Endothelial cell of umbilical vein (primary cell): Measurements from ENCODE around the gene CCSER2. TPM values are rescaled to one million over a fixed set of nuclear protein-coding genes. Genes with fewer than 3 reads are reported as not detected.

ENCODE experiments used
- BruUV-seq: library from RNA; stranded (reverse); fragments of 400-500 nt; replicated peaks from 2 replicates; lab custom pipeline; 2021; lab: Mats Ljungman, UMichigan
- CTCF ChIA-PET: fragments of 300-600, 350-600 bp; sonication (Branson Sonifier 250); formaldehyde crosslinking; loops from one replicate; lab custom pipeline; 2021; ENCODE audit warnings: antibody characterized with exemption, inconsistent platforms; lab: Charles Lee
- POLR2A ChIA-PET: fragments of 300-600, 350-600 bp; sonication (Branson Sonifier 250); formaldehyde crosslinking; loops from one replicate; lab custom pipeline; 2021; ENCODE audit warnings: antibody characterized with exemption, inconsistent platforms; lab: Charles Lee
- DNase-seq: peaks from one replicate; pipeline ENCODE4 v3.0.0-alpha.2; 2011; ENCODE audit warnings: low read depth, low spot score
- FAIRE-seq: peaks from 2 replicates; lab custom pipeline; 2011; peaks lifted over from hg19 to GRCh38; lab: Jason Lieb, UNC
- H2AFZ ChIP-seq: 2 replicates; pipeline ENCODE4 v1.6.0; 2012; ENCODE audit warnings: low read depth, low read length, control low read depth, inconsistent platforms
- H3K27ac ChIP-seq: 2 replicates; pipeline ENCODE4 v1.5.1; 2011; ENCODE audit warnings: low read depth, mild to moderate bottlenecking, control low read depth, low read length, moderate library complexity; ENCODE audit not compliant: insufficient read depth
- H3K27me3 ChIP-seq, 2 experiments: 2 replicates each; pipeline versions ENCODE4 v1.6.0 to v1.6.1; 2011; ENCODE audit warnings: low read length in 2 of 2, mixed read lengths in 1 of 2; ENCODE audit not compliant: control insufficient read depth in 2 of 2, insufficient read depth in 2 of 2
- H3K36me3 ChIP-seq, 2 experiments: 2 replicates in 1 of 2; 3 replicates in 1 of 2; pipeline ENCODE4 v1.5.1; 2011; ENCODE audit warnings: low read length in 2 of 2, mild to moderate bottlenecking in 1 of 2, moderate library complexity in 1 of 2; ENCODE audit not compliant: control insufficient read depth in 2 of 2, insufficient read depth in 2 of 2; ENCODE audit errors: extremely low read depth in 1 of 2
- H3K4me1 ChIP-seq: 3 replicates; pipeline ENCODE4 v1.5.1; 2011; ENCODE audit warnings: mild to moderate bottlenecking, low read length; ENCODE audit not compliant: control insufficient read depth, insufficient read depth; ENCODE audit errors: extremely low read depth
- H3K4me2 ChIP-seq: 2 replicates; pipeline ENCODE4 v1.6.1; 2011; ENCODE audit warnings: low read length, control low read depth, mixed read lengths; ENCODE audit not compliant: insufficient read depth
- H3K4me3 ChIP-seq, 3 experiments: fragments of 200-600 bp in 1 of 3; sonication (generic), shearing (Covaris generic) in 1 of 3; replicated peaks in 1 of 3; 2 replicates each; pipeline ENCODE4 v1.5.1; 2011 to 2016; ENCODE audit warnings: control low read depth in 3 of 3, low read length in 3 of 3, mild to moderate bottlenecking in 2 of 3, inconsistent platforms in 1 of 3, low read depth in 1 of 3, moderate library complexity in 1 of 3; ENCODE audit not compliant: insufficient read depth in 1 of 3
- H3K79me2 ChIP-seq: 2 replicates; pipeline ENCODE4 v1.6.0; 2012; ENCODE audit warnings: low read length, inconsistent platforms; ENCODE audit not compliant: control insufficient read depth, insufficient read depth
- H3K9ac ChIP-seq: replicated peaks from 2 replicates; pipeline ENCODE3; 2011; ENCODE audit warnings: low read length, control low read depth; ENCODE audit not compliant: insufficient read depth; ENCODE audit errors: extremely low read depth
- H3K9me1 ChIP-seq: replicated peaks from 3 replicates; pipeline ENCODE4 v1.6.0; 2011; ENCODE audit warnings: mild to moderate bottlenecking, low read length; ENCODE audit not compliant: control insufficient read depth, insufficient read depth; ENCODE audit errors: extremely low read depth
- H3K9me3 ChIP-seq: replicated peaks from 2 replicates; pipeline ENCODE4 v1.5.1; 2012; ENCODE audit warnings: low read length, inconsistent platforms; ENCODE audit not compliant: control insufficient read depth, insufficient read depth
- H4K20me1 ChIP-seq: replicated peaks from 2 replicates; pipeline ENCODE3; 2011; ENCODE audit warnings: mild to moderate bottlenecking, low read length; ENCODE audit not compliant: control insufficient read depth, insufficient read depth; ENCODE audit errors: extremely low read depth
- EZH2 ChIP-seq: IDR thresholded peaks from 2 replicates; pipeline ENCODE4 v1.6.1; 2012; ENCODE audit warnings: borderline replicate concordance, low read depth, mild to moderate bottlenecking, moderate library complexity, low read length, inconsistent platforms; ENCODE audit not compliant: severe bottlenecking
- JUN ChIP-seq: IDR thresholded peaks from 2 replicates; pipeline ENCODE4 v1.6.1; 2011; ENCODE audit warnings: borderline replicate concordance, low read depth; ENCODE audit not compliant: insufficient read length, insufficient read depth
- MYC ChIP-seq: IDR thresholded peaks from one replicate; pipeline ENCODE4 v1.6.1; 2011; ENCODE audit warnings: mild to moderate bottlenecking, low read depth, low read length
- POLR2A ChIP-seq: IDR thresholded peaks from 2 replicates; pipeline ENCODE4 v1.6.1; 2012; ENCODE audit warnings: low read depth, mild to moderate bottlenecking, control low read depth, low read length
- POLR2AphosphoS5 ChIP-seq: IDR thresholded peaks from 2 replicates; pipeline ENCODE4 v1.6.1; 2012; ENCODE audit warnings: low read depth, mild to moderate bottlenecking, control low read depth, low read length, moderate library complexity; ENCODE audit not compliant: insufficient read depth
- dilution Hi-C: fragments of 300-500 bp; cut with MboI; formaldehyde crosslinking; loops from one replicate; pipeline ENCODE4 v1.15.0; 2019; ENCODE audit warnings: low sequenced_read_pairs; ENCODE audit not compliant: extremely low pct_ligation_motif_present
- intact Hi-C: fragments of 100-400 bp; cut with micrococcal nuclease; formaldehyde crosslinking; loops from one replicate; pipeline ENCODE4 v1.10.0; 2022
- polyA plus RNA-seq, 4 experiments: library from polyadenylated mRNA; depleted of rRNA in 3 of 4; stranded (reverse) in 3 of 4; unstranded in 1 of 4; fragments of >200 nt; gene quantifications; 2 replicates each; pipeline versions ENCODE4 v1.2.1 to v1.2.3, GENCODE V29; 2011 to 2012; ENCODE audit warnings: missing spikeins in 1 of 4
- total RNA-seq: library from RNA; stranded (reverse); gene quantifications from 2 replicates; pipeline ENCODE4 v1.2.3, GENCODE V29; 2021
- TF ChIP-seq, protein P1 (sequence below), 2 donors: IDR thresholded peaks; 1 replicate in 1 of 2; 2 replicates in 1 of 2; pipeline ENCODE4 v1.5.1; 2011; ENCODE audit warnings: low read length in 2 of 2, mild to moderate bottlenecking in 2 of 2, moderate library complexity in 2 of 2, control low read depth in 1 of 2, inconsistent platforms in 1 of 2, low read depth in 1 of 2; ENCODE audit not compliant: insufficient read depth in 1 of 2; ENCODE audit errors: extremely low read depth in 1 of 2

Gene CCSER2
- total and polyA plus RNA-seq, 2 donors (not counting 3 experiments of a cell fraction or from before 2014, with no cell fraction given) = 14.5 to 49.3 TPM

DNA sequence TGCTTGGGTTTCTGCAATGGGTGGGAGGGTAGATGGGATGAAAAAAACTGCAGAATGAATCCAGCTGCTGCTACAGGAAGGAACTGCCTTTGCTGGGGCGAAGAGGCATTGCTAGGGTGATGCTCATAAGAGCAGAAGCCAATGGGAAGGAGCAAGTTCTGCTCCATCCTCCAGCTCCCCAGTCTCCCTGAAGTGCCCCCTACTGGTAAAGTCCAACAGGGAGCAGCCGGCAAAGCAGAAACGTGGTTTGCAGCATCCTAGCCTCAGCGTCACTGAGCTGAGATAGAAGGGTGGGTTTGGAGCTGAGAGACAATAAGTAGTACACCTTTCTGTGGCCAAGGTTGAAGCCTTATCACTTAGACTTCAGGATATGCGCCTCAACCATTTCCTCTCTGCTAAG lies 220.5 kb downstream of the CCSER2 start:
- ChIA-PET CTCF (interaction anchor here (1.2 to 4.9 kb wide), 5 partner anchors 8 to 284 kb away, joined by 4 to 22 read pairs (median 7); no protein-coding TSS in a partner anchor), POLR2A (no interaction called here)
- intact Hi-C loops = no loop called here
- DNase-seq = no peak
- no peaks in the 10 kb centered on the region for H3K36me3 ChIP-seq
- no peak overlapping the region for H3K27ac ChIP-seq
- peaks cover 2 to 4% of the 10 kb centered on the region in 2 experiments for H3K27me3 ChIP-seq
- no peak overlapping the region for H2AFZ ChIP-seq
- no peaks in the 10 kb centered on the region for H3K9me3 ChIP-seq
- H3K9me1 ChIP-seq = no peaks in the 10 kb centered on the region
- TF ChIP-seq POLR2AphosphoS5 = no peak
- no peak for TF ChIP-seq JUN
- TF ChIP-seq EZH2 = no peak
- TF ChIP-seq, protein P1, sequence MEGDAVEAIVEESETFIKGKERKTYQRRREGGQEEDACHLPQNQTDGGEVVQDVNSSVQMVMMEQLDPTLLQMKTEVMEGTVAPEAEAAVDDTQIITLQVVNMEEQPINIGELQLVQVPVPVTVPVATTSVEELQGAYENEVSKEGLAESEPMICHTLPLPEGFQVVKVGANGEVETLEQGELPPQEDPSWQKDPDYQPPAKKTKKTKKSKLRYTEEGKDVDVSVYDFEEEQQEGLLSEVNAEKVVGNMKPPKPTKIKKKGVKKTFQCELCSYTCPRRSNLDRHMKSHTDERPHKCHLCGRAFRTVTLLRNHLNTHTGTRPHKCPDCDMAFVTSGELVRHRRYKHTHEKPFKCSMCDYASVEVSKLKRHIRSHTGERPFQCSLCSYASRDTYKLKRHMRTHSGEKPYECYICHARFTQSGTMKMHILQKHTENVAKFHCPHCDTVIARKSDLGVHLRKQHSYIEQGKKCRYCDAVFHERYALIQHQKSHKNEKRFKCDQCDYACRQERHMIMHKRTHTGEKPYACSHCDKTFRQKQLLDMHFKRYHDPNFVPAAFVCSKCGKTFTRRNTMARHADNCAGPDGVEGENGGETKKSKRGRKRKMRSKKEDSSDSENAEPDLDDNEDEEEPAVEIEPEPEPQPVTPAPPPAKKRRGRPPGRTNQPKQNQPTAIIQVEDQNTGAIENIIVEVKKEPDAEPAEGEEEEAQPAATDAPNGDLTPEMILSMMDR (IDR thresholded peaks at IDR 0.05; ENCODE audit: extremely low read depth in 1 of 2, insufficient read depth in 1 of 2, low read depth in 1 of 2, low read length in 2 of 2) = peak; percentile 29 to 42
- no peak for TF ChIP-seq MYC
- no peak for TF ChIP-seq POLR2A
- no peak overlapping the region for H3K4me3 ChIP-seq
- H3K4me1 ChIP-seq = no peaks in the 10 kb centered on the region
- H3K9ac ChIP-seq = no peak overlapping the region
- dilution Hi-C loops = no loop called here
- no TSS peak for BruUV-seq
- no peaks in the 10 kb centered on the region for H4K20me1 ChIP-seq
- FAIRE-seq = no peak
- H3K4me2 ChIP-seq = no peak overlapping the region
- H3K79me2 ChIP-seq = no peaks in the 10 kb centered on the region
